HG03108 (cell line): ENCODE data around the gene YOD1.
A peak's percentile ranks its signal among the peaks of the same experiment; 100 is the strongest.

ENCODE experiments used
- ATAC-seq: cut with Tn5 transposase; IDR thresholded peaks from one replicate; pipeline ENCODE4 v1.9.1; 2021; ENCODE audit warnings: moderate library complexity; ENCODE audit not compliant: unreplicated experiment

The YOD1 gene

GRCh38 chr1:207073906-207074820 is 23.2 kb upstream of the YOD1 start:
- no peak for ATAC-seq

- no peak for ATAC-seq
These were observed 21.2 kb upstream of the YOD1 start for GRCh38 chr1:207072233-207072632.

GRCh38 chr1:207071426-207071825 is 20.4 kb upstream of the YOD1 start:
- no peak for ATAC-seq

- ATAC-seq: no peak
These were observed 19.8 kb upstream of the YOD1 start for GRCh38 chr1:207070811-207071210.

DNA sequence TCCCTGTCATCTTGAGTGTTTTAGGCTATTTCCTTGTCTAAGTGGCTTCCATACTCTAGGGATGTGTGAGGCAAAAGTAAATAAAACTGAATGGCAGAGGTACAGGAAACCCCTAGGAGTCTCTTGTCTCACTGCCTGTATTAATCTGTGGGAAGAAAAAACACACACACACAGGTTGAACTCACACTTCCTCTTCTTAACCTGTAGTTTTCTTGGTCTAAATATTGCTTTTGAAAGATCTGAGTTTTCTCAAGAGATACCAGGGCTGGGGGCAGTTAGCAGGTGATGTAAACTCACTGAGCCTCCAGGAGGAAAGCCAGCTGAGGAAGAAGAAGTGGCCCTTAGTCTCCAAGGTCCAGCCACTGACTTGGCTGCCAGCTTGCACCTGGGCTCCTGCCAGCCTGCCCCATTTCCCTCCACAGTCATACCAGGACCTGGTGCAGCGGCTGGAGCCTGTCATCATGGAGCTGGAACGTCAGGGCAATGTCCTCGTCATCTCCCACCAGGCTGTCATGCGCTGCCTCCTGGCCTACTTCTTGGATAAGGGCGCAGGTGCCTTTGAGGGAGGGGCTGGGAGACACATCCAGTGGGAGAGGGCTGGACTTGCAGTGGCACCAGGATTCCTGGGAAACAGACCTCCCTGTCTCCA is 19.0 kb upstream of the YOD1 start:
- ATAC-seq: peak; percentile 67

- no peak for ATAC-seq
These were observed 18.1 kb upstream of the YOD1 start for GRCh38 chr1:207069061-207069460.

DNA sequence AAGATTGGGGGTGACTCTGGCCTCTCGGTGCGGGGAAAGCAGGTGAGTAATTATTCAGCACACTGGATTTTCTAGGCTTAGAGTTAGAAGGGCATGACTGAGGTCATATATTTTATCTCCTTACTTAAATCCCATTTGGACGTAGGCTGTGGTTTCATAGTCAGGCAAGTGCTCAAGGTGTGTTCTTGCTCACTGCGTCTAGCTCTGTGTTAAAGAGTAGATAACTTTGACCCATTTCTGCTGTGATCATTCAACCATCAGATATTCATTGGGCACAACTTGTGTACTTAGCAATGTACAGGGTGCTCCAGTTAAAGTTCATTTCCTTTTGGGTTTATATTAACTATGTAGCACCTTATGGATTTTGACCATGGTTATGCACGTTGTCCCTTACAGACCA is 16.7 kb upstream of the YOD1 start:
- ATAC-seq: no peak

DNA sequence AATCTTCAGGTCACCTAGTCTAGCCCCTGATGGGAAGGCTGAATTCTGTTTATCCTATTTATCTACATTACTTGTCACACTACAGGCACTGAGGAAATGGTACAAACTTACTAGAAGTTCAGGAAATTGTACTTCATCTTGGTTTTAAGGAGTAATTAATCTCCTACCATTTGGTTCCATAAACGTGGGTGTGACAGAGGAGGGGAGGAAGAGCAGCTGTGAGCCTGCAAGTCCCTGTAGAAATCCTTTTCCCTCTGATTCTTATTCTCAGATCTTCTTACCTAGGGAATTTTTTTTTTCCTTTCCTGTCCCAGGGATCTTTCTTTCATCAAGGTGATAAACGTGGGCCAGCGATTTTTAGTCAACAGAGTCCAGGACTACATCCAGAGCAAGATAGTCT is 16.2 kb upstream of the YOD1 start:
- ATAC-seq: no peak

DNA sequence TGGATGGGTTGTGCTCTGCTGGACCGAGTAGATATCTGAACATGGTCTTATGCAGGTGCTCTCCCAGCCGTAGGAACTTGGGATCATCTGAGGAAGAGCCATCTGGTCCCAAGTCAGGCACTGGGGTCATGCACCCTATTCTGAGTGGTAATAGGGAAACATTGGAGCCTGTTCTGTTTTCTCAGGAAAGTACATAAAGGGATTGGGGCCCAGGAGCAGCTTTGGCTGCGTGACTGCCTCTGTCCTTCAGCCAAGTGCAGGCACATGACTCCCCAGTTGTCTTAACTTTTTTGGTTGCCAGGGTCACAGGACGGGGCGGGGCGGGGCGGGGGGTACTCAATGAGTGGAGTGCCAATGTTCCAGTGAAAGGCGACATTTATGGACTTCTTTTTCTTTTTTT is 13.6 kb upstream of the YOD1 start:
- no peak for ATAC-seq

- no peak for ATAC-seq
These were observed 12.0 kb upstream of the YOD1 start for GRCh38 chr1:207063014-207063413.

GRCh38 chr1:207062058-207062457 is 11.1 kb upstream of the YOD1 start:
- no peak for ATAC-seq

- ATAC-seq: no peak
These were observed 9.6 kb upstream of the YOD1 start for GRCh38 chr1:207060596-207060995.

DNA sequence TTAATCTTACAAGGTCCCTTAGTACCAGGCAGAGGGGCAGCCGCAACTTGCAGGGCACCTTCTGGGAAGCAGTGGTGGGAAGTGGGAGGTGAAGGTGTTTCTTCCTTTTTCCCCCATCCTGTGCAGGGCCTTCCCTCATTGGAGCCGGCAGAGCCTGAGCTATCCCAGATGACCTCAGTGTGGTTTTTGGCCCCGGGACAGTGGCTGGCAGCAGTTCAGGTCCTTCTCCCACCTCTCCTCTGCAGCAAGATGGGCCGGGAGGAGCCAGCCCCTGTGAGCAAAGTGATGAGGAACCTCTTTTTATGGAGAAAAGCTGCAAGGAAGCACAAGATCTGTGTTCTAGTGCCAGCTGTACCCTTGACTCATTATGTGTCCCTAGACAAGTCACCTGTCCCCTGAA is 8.9 kb upstream of the YOD1 start:
- no peak for ATAC-seq

DNA sequence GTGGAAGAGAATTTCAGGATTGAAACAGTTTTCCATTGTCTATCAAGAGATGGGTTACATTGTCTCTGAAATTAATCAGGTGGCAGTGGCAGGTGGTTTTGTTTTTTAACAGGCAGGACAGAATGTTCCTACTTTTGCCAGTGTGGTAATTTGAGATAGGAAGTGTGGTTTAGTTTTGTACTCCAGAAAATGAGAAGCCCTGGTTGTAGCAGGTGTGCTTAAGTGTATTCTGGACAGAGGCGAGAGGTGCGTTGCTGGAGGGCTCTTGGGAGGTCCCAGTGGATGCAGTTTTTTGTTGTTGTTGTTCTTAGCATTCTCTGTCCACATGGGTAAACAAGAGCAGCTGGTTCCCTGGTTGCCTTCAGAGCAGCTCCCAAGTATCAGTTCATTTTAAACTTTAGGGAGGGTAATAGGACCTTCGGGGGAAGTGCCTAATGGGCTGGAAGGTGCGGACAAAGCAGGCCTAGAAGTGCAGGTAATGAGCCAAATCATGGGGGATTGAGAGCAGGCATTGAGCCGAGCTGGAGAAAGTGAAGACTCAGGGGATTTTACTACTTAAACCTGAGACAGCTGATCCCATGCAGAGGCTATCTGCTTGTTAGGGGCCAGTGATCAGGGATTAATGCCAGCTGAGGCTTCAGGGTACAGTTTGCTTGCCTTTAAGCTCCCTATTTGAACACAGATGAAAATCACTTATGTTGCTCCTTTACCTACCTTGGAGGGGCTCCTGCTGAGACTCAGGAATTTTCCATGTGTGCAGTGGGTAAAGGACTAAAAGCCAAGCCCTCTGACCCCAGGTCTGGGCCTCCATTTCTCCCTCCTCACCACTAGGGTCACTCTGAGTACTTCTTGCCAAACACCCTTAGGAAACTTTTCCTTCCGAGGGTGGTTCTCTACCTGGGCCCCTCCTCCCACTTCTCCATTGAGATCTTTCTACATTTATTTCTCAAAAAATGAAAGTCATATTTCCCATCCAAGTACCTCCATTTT is 8.2 kb upstream of the YOD1 start:
- ATAC-seq: no peak

GRCh38 chr1:207058252-207058651 is 7.2 kb upstream of the YOD1 start:
- ATAC-seq: no peak

DNA sequence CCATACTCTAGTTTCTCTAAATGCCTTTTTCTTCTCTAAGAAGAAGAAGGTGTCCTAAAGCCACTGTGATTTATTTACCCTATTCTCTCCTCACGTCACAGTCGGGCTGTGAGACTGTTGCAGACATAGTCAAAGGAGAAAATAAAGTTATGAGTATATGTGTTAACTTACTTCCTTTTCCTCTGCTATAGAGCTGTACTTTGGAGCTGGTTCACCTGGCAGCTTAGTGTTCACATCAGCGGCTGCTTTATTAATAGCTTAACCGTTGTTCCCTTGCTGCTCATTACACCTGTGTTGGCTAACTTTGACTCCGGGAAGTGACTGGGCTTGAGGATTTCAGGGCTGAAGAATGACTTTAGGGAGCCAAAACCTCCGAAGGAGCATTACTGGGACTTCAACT is 5.7 kb upstream of the YOD1 start:
- ATAC-seq: no peak

GRCh38 chr1:207055386-207056001 is 4.5 kb upstream of the YOD1 start:
- ATAC-seq: no peak

GRCh38 chr1:207054491-207054890 is 3.5 kb upstream of the YOD1 start:
- ATAC-seq: no peak

- ATAC-seq: peak; percentile 70
These were observed 2.1 kb upstream of the YOD1 start, which contains the start of gene PFKFB2 for GRCh38 chr1:207052911-207053769. PFKFB2 (plus strand) TSS chr1:207053275; CDS start chr1:207054718, 1,443 bp downstream.
